HG03139 (cell line): ENCODE measurements around the gene CLIP3.
"Not testable (repeated sequence)": the region's sequence is repeated elsewhere in the genome, so short reads cannot be mapped to it uniquely, and the experiment has no call there.

Experiments
- ATAC-seq: cut with Tn5 transposase; IDR thresholded peaks from one replicate; pipeline ENCODE4 v1.9.1; 2021; ENCODE audit not compliant: unreplicated experiment

The CLIP3 gene

GRCh38 chr19:35983177-35983576, 49.5 kb downstream of the CLIP3 start:
- ATAC-seq, result no peak

GRCh38 chr19:35980997-35981396, 51.7 kb downstream of the CLIP3 start:
- not testable (repeated sequence) for ATAC-seq

- ATAC-seq, result no peak
These were observed 53.8 kb downstream of the CLIP3 start for GRCh38 chr19:35978832-35979365.

- no peak for ATAC-seq
These were observed 54.4 kb downstream of the CLIP3 start for GRCh38 chr19:35978271-35978670.

GRCh38 chr19:35977446-35978222, 55.0 kb downstream of the CLIP3 start:
- no peak for ATAC-seq

GRCh38 chr19:35975608-35976214, 57.0 kb downstream of the CLIP3 start:
- ATAC-seq, result no peak

- ATAC-seq, result no peak
These were observed 59.2 kb downstream of the CLIP3 start for GRCh38 chr19:35973487-35973886.

- no peak for ATAC-seq
These were observed 65.9 kb downstream of the CLIP3 start for GRCh38 chr19:35966771-35967170.
